ENCODE results near the gene MED20.
"Not testable (repeated sequence)": the region's sequence is repeated elsewhere in the genome, so short reads cannot be mapped to it uniquely, and the experiment has no call there.

DNA sequence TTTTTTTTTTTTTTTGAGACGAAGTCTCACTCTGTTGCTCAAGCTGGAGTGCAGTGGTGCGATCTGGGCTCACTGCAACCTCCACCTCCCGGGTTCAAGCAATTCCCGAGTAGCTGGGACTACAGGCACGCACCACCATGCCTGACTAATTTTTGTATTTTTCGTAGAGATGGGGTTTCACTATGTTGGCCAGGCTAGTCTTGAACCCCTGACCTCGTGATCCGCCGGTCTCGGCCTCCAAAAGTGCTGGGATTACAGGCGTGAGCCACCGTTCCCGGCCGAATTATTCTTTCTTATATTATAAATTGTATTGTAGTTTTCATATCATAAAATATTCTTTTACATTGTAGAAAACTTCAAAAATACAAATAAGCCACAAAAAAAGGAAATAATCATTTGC is 21.9 kb upstream of the MED20 start:
- TF ChIP-seq, protein P1, sequence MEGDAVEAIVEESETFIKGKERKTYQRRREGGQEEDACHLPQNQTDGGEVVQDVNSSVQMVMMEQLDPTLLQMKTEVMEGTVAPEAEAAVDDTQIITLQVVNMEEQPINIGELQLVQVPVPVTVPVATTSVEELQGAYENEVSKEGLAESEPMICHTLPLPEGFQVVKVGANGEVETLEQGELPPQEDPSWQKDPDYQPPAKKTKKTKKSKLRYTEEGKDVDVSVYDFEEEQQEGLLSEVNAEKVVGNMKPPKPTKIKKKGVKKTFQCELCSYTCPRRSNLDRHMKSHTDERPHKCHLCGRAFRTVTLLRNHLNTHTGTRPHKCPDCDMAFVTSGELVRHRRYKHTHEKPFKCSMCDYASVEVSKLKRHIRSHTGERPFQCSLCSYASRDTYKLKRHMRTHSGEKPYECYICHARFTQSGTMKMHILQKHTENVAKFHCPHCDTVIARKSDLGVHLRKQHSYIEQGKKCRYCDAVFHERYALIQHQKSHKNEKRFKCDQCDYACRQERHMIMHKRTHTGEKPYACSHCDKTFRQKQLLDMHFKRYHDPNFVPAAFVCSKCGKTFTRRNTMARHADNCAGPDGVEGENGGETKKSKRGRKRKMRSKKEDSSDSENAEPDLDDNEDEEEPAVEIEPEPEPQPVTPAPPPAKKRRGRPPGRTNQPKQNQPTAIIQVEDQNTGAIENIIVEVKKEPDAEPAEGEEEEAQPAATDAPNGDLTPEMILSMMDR (IDR thresholded peaks at IDR 0.05), result not testable (repeated sequence)
- not testable (repeated sequence) for TF ChIP-seq POLR2A (IDR thresholded peaks at IDR 0.05; ENCODE audit: low read depth); EP300 (IDR thresholded peaks at IDR 0.05); POLR2AphosphoS5 (IDR thresholded peaks at IDR 0.05)

Measured in esophagus muscularis mucosa (tissue), 4 donors.